Measurements from ENCODE around the gene FAM193B.

The FAM193B gene

DNA sequence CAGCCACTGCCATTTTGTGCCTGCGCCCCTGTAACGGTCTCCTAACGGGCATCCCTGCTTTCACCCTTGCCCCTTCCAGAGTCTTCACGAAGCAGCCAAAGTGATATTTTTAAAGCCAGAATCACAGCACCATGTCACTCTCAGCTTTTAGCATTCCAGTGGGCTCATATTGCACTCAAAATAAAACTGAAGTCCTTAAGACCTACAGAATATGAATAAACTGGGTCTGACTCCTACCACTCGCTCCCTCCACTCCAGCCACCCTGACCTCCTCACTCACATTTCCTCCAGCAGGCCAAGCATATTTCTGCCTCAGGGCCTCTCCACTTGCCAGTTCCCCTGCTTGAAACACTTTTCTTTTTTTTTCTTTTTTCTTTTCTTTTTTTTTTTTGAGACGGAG is 54.5 kb downstream of the FAM193B start:
- Histone ChIP-seq H3K27ac (no peak overlapping the region), H4K20me1 (ENCODE audit: insufficient read depth) (no peaks in the 10 kb centered on the region)

DNA sequence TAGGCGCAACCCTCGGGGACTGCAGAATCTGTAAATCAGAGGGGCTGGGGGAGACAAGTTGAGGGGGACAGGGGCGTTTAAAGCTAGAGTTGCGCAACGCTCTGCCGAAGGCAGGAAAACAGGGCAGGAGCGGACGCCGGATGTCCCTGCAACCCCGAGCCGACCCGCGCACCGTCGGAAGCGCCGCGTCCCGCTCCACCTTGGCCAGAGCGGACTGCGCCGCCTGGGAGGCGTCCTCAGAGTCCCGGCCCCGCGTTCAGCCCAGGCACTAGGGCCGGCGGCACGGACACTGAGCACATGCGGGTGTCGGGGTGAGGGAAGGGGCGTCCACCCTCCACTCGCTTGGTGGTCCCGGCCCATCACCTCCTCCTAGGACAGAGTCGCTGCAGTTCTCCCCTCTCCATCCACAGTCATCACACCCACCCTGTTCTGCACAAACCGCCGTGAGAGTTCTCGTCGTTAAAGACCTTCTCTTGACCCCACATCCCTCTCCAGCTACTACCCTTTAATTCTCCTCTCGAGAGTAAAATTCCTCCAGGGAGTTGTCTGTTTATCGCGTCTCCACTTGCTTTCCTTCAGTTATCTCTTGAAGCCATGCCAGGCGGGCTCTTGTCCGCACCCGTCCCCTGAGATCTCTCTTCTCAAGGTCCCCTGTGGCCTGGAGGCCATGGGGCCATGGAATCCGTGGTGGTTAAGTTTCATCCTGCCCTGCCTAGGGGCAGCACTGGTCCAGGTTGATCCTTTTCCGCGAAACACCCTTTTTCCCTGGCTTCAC is 56.2 kb downstream of the FAM193B start:
- no peaks in the 10 kb centered on the region for H3K27me3 ChIP-seq (ENCODE audit: insufficient read depth, low read depth)
- TF ChIP-seq, protein P1, sequence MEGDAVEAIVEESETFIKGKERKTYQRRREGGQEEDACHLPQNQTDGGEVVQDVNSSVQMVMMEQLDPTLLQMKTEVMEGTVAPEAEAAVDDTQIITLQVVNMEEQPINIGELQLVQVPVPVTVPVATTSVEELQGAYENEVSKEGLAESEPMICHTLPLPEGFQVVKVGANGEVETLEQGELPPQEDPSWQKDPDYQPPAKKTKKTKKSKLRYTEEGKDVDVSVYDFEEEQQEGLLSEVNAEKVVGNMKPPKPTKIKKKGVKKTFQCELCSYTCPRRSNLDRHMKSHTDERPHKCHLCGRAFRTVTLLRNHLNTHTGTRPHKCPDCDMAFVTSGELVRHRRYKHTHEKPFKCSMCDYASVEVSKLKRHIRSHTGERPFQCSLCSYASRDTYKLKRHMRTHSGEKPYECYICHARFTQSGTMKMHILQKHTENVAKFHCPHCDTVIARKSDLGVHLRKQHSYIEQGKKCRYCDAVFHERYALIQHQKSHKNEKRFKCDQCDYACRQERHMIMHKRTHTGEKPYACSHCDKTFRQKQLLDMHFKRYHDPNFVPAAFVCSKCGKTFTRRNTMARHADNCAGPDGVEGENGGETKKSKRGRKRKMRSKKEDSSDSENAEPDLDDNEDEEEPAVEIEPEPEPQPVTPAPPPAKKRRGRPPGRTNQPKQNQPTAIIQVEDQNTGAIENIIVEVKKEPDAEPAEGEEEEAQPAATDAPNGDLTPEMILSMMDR (conservative IDR thresholded peaks at IDR 0.05; ENCODE audit: low read depth, low read length), result no peak
- H2AFZ ChIP-seq (ENCODE audit: low read depth), result no peak overlapping the region; the same call in 1 of the 2 replicates
- peak overlapping the region; percentile 46; the same call in 1 of the 2 replicates for H3K4me2 ChIP-seq
- H3K27ac ChIP-seq, result no peak overlapping the region
- H3K36me3 ChIP-seq (ENCODE audit: insufficient read depth), result no peaks in the 10 kb centered on the region
- H4K20me1 ChIP-seq (ENCODE audit: insufficient read depth), result no peaks in the 10 kb centered on the region
- H3K79me2 ChIP-seq (ENCODE audit: insufficient read depth, low read depth), result no peaks in the 10 kb centered on the region
- H3K4me3 ChIP-seq (IDR thresholded peaks at IDR 0.05; ENCODE audit: insufficient read depth, low read depth, low read length), result no peak overlapping the region
- no peak overlapping the region for H3K9ac ChIP-seq
- peaks cover 3% of the 10 kb centered on the region for H3K4me1 ChIP-seq (ENCODE audit: low read depth, poor library complexity, severe bottlenecking)

More for the DNA sequence above, 54.5 kb downstream of the FAM193B start:
- no peaks in the 10 kb centered on the region for H3K79me2 ChIP-seq (ENCODE audit: insufficient read depth, low read depth)
- H2AFZ ChIP-seq (ENCODE audit: low read depth), result no peak overlapping the region
- H3K4me3 ChIP-seq (IDR thresholded peaks at IDR 0.05; ENCODE audit: insufficient read depth, low read depth, low read length), result no peak overlapping the region
- H3K27me3 ChIP-seq (ENCODE audit: insufficient read depth, low read depth), result no peaks in the 10 kb centered on the region
- H3K4me2 ChIP-seq, result no peak overlapping the region
- H3K9ac ChIP-seq, result no peak overlapping the region
- peaks cover 3% of the 10 kb centered on the region for H3K4me1 ChIP-seq (ENCODE audit: low read depth, poor library complexity, severe bottlenecking)
- TF ChIP-seq, protein P1 (conservative IDR thresholded peaks at IDR 0.05; ENCODE audit: low read depth, low read length), result no peak
- no peaks in the 10 kb centered on the region for H3K36me3 ChIP-seq (ENCODE audit: insufficient read depth)

DNA sequence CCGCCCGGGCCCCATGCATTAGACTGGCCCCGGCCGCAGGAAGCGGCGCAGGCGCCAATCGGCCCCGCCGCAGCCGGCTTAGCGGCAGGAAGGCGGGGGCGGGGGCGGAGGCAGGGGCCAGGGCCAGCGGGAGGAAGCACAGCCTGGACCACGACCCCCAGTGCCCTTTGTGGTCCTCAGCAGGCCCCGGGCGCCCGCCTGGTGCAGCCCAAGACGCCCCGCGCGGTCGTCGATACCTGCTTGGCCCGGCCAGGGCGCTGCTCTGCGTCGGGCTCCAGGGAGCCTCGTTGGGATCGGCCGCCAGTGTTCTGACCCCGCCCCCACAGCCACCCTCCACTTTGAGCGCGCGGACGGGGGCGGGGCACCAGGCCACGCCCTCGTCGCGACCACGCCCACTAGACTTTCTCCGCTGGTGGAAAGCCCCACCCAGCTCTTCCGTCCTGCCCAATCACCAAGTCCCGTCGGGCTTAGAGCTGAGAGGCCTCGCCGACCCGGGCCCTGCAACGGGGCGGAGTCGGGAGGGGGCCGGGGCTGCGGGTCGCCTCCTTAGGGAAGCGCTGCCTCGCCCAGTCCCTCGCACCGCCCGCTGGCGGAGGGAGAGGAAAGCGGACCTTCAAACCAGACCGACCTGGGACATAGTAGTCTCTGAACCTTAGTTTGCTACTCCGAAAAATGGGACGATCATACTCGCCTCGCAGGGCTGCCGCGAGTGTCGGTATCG is 56.9 kb downstream of the FAM193B start, which contains the start of gene PDLIM7:
PDLIM7 (minus strand) TSS at position 313 of the 721 bp plus-strand sequence. CDS start 1,092 bp downstream, outside the sequence.
- TF ChIP-seq, protein P1 (conservative IDR thresholded peaks at IDR 0.05; ENCODE audit: low read depth, low read length), result no peak
- H3K4me1 ChIP-seq (ENCODE audit: low read depth, poor library complexity, severe bottlenecking), result peaks cover 3% of the 10 kb centered on the region

DNA sequence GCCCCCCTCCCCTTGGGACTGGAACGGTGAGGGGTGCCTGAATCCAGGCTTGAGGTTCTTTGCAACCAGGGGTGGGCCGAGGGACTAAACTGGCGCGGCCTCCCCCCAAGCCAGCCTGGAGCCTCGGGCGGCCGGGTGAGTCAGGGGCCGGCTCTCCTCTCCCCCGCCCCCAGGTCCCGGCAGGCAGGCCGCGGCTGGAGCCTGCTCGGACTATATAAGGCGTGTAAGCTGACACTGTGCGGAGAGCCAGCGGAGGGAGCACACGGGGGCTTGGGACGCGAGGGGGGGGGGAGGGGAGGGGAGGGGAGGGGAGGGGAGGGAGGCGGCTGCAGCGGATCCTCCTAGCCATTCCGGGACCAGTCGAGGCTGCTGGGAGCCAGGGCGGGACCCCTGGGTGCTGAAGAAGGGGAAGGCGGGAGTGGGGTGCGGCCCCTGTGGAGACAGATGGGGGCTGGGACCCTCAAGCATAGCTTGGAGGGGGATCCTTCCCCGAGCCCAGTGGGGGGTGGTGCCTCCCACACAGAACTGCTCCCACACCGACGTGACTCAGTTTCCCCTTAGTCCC is 57.6 kb downstream of the FAM193B start:
- Histone ChIP-seq H3K4me2 (peak overlapping the region; percentile 33), H3K4me3 (IDR thresholded peaks at IDR 0.05; ENCODE audit: insufficient read depth, low read depth, low read length) (no peak overlapping the region), H3K36me3 (ENCODE audit: insufficient read depth) (no peaks in the 10 kb centered on the region), H3K9ac (no peak overlapping the region; the same call in 1 of the 2 replicates), H4K20me1 (ENCODE audit: insufficient read depth) (no peaks in the 10 kb centered on the region), H3K27ac (no peak overlapping the region), H3K4me1 (ENCODE audit: low read depth, poor library complexity, severe bottlenecking) (peaks cover 3% of the 10 kb centered on the region), H2AFZ (ENCODE audit: low read depth) (peak overlapping the region; percentile 47), H3K79me2 (ENCODE audit: insufficient read depth, low read depth) (no peaks in the 10 kb centered on the region), H3K27me3 (ENCODE audit: insufficient read depth, low read depth) (no peaks in the 10 kb centered on the region)
- TF ChIP-seq, protein P1 (conservative IDR thresholded peaks at IDR 0.05; ENCODE audit: low read depth, low read length), result no peak

More for the DNA sequence above, 56.9 kb downstream of the FAM193B start, which contains the start of gene PDLIM7:
- Histone ChIP-seq H3K36me3 (ENCODE audit: insufficient read depth) (no peaks in the 10 kb centered on the region), H4K20me1 (ENCODE audit: insufficient read depth) (no peaks in the 10 kb centered on the region), H3K79me2 (ENCODE audit: insufficient read depth, low read depth) (no peaks in the 10 kb centered on the region), H2AFZ (ENCODE audit: low read depth) (peak within 1 kb of the TSS; percentile 47), H3K27me3 (ENCODE audit: insufficient read depth, low read depth) (no peaks in the 10 kb centered on the region), H3K4me2 (peak within 1 kb of the TSS; percentile 46), H3K27ac (no peak within 1 kb of the TSS), H3K4me3 (IDR thresholded peaks at IDR 0.05; ENCODE audit: insufficient read depth, low read depth, low read length) (no peak within 1 kb of the TSS), H3K9ac (no peak within 1 kb of the TSS; the same call in 1 of the 2 replicates)

Data from KMS-11 (cell line).